A673 (cell line): ENCODE measurements around the gene PTGES2.

Experiments used
- EZH2 ChIP-seq: fragments of 200-600 bp; sonication (generic); IDR thresholded peaks from 2 replicates; pipeline ENCODE4 v1.6.1; 2017; ENCODE audit warnings: borderline replicate concordance, low read depth, mild to moderate bottlenecking, mixed read lengths, antibody characterized with exemption, low read length; ENCODE audit not compliant: poor library complexity, severe bottlenecking
- TF ChIP-seq, protein P1 (sequence below): fragments of 300-800, 200-600 bp; sonication (generic); conservative IDR thresholded peaks from 2 replicates; pipeline ENCODE4 v1.5.1; 2017; ENCODE audit warnings: low read depth, mild to moderate bottlenecking, antibody characterized with exemption, low read length, moderate library complexity, mixed read lengths

DNA sequence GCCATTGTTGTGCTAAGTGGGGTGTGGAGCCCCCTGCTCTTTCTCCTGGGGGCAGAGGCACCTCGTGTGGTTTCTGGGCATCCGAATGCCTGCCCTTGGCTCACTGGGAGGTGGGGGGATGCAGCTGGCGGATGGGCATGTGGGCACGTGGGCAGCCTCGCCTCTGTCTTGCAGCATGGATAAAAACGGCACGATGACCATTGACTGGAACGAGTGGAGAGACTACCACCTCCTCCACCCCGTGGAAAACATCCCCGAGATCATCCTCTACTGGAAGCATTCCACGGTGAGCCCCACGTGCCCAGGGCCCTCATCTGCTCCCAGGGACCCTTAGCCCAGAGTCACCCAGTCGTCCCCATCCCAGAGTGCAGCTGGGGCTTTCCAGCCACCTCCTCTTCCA, 25.3 kb downstream of the PTGES2 start:
- TF ChIP-seq, protein P1, sequence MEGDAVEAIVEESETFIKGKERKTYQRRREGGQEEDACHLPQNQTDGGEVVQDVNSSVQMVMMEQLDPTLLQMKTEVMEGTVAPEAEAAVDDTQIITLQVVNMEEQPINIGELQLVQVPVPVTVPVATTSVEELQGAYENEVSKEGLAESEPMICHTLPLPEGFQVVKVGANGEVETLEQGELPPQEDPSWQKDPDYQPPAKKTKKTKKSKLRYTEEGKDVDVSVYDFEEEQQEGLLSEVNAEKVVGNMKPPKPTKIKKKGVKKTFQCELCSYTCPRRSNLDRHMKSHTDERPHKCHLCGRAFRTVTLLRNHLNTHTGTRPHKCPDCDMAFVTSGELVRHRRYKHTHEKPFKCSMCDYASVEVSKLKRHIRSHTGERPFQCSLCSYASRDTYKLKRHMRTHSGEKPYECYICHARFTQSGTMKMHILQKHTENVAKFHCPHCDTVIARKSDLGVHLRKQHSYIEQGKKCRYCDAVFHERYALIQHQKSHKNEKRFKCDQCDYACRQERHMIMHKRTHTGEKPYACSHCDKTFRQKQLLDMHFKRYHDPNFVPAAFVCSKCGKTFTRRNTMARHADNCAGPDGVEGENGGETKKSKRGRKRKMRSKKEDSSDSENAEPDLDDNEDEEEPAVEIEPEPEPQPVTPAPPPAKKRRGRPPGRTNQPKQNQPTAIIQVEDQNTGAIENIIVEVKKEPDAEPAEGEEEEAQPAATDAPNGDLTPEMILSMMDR: no peak
- no peak for TF ChIP-seq EZH2
